Esophagus squamous epithelium (tissue), 5 donors: ENCODE results near the gene PML. TPM values are rescaled to one million over a fixed set of nuclear protein-coding genes. Genes with fewer than 3 reads are reported as not detected.

Experiments used
- DNase-seq: peaks from one replicate; lab custom pipeline; 2025; lab: John Stamatoyannopoulos, UW
- H3K27ac ChIP-seq, 4 donors: fragments of 200-600 bp; sonication (generic); one replicate each; pipeline ENCODE4 v1.5.1; 2016 to 2019; ENCODE audit warnings: mild to moderate bottlenecking in 1 of 4
- H3K27me3 ChIP-seq, 4 donors: fragments of 200-600 bp; sonication (generic); 1 replicate in 3 of 4; 2 replicates in 1 of 4; pipeline versions ENCODE4 v1.5.1 to v1.6.0; 2017 to 2021; ENCODE audit warnings: antibody characterized with exemption in 1 of 4
- H3K36me3 ChIP-seq, 3 donors: fragments of 200-600 bp; sonication (generic); one replicate each; pipeline ENCODE4 v1.5.1; 2016 to 2019
- H3K4me1 ChIP-seq, 3 donors: fragments of 200-600 bp; sonication (generic); one replicate each; pipeline ENCODE4 v1.5.1; 2017 to 2019
- H3K4me3 ChIP-seq, 4 donors: fragments of 200-600 bp; sonication (generic); 1 replicate in 3 of 4; 2 replicates in 1 of 4; pipeline ENCODE4 v1.5.1; 2016 to 2019; ENCODE audit warnings: mild to moderate bottlenecking in 2 of 4, moderate library complexity in 1 of 4
- H3K9me3 ChIP-seq, 3 donors: fragments of 200-600 bp; sonication (generic); one replicate each; pipeline ENCODE4 v1.5.1; 2016 to 2019
- POLR2A ChIP-seq, 4 donors: fragments of 450-650 bp; IDR thresholded peaks; one replicate each; pipeline ENCODE4 v1.6.1; 2017; ENCODE audit warnings: antibody characterized with exemption in 4 of 4, mild to moderate bottlenecking in 4 of 4, moderate library complexity in 3 of 4
- WGBS, 2 donors: methylation state at CpG; one replicate each; pipeline ENCODE4 v1.1.5; 2018; 5-methylcytosine and 5-hydroxymethylcytosine counted together
- intact Hi-C: fragments of 100-400 bp; cut with DNase I; formaldehyde crosslinking; loops from one replicate; pipeline ENCODE4 v1.15.0; 2022
- total RNA-seq, 4 donors: library from RNA; depleted of rRNA; stranded (reverse); fragments of >200 nt; gene quantifications; one replicate each; pipeline ENCODE4 v1.1.0, GENCODE V29; 2016
- TF ChIP-seq, protein P1 (sequence below), 6 experiments: fragments of 450-650 bp in 4 of 6; fragments of 200-600 bp in 2 of 6; sonication (generic) in 2 of 6; IDR thresholded peaks; one replicate each; pipeline ENCODE4 v1.5.1; 2016 to 2019; ENCODE audit warnings: antibody characterized with exemption in 6 of 6, mild to moderate bottlenecking in 4 of 6, moderate library complexity in 4 of 6
- donor health status: DM: yes; HTN: yes; CAD: no.

The PML gene
- total RNA-seq, 4 donors from 2014 or later, result 34.0 to 52.3 (median 44.5) TPM

GRCh38 chr15:74010929-74011540 is 16.5 kb downstream of the PML start:
- Histone ChIP-seq H3K36me3 (peaks cover 0 to 51% (median 10%) of the 10 kb centered on the region in 3 donors), H3K4me3 (peak overlapping the region in 1 of 4 donors; percentile 22), H3K27me3 (no peaks in the 10 kb centered on the region), H3K9me3 (no peaks in the 10 kb centered on the region), H3K4me1 (peaks cover 14 to 80% (median 63%) of the 10 kb centered on the region in 3 donors), H3K27ac (peak overlapping the region in 3 of 4 donors; percentile 57 to 78 (median 57))
- DNase-seq, result no peak
- intact Hi-C loops, result no loop called here
- TF ChIP-seq, protein P1, sequence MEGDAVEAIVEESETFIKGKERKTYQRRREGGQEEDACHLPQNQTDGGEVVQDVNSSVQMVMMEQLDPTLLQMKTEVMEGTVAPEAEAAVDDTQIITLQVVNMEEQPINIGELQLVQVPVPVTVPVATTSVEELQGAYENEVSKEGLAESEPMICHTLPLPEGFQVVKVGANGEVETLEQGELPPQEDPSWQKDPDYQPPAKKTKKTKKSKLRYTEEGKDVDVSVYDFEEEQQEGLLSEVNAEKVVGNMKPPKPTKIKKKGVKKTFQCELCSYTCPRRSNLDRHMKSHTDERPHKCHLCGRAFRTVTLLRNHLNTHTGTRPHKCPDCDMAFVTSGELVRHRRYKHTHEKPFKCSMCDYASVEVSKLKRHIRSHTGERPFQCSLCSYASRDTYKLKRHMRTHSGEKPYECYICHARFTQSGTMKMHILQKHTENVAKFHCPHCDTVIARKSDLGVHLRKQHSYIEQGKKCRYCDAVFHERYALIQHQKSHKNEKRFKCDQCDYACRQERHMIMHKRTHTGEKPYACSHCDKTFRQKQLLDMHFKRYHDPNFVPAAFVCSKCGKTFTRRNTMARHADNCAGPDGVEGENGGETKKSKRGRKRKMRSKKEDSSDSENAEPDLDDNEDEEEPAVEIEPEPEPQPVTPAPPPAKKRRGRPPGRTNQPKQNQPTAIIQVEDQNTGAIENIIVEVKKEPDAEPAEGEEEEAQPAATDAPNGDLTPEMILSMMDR (IDR thresholded peaks at IDR 0.05), result no peak
- TF ChIP-seq POLR2A (IDR thresholded peaks at IDR 0.05), result no peak
- 27 to 73% methylated on average over 1 to 2 of the region's 2 CpGs for WGBS, 2 donors

DNA sequence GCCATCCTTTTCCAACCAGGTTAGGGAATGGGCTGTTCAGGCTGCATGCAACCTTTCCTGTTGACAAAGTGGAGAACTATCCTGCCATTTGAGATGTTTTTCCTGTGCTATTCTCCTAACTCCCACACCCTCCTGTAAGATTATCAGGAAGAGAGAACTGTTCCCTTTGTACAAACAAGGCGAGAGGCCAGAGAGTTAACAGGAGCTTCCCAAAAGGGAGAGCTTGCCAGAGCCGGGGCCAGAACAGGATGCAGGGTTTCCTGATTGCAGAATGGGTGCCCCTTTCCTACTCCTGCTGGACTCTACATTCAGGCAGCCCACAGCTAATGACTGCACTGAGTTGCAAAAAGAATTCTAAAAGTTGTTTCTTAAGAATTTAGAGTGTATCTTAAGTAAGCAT is 17.1 kb downstream of the PML start:
- peaks cover 14 to 75% (median 58%) of the 10 kb centered on the region in 3 donors for H3K4me1 ChIP-seq
- peak overlapping the region in 1 of 4 donors; percentile 22 for H3K4me3 ChIP-seq
- peak overlapping the region in 3 of 4 donors; percentile 57 to 78 (median 57) for H3K27ac ChIP-seq
- no peak for TF ChIP-seq POLR2A (IDR thresholded peaks at IDR 0.05)
- intact Hi-C loops, result no loop called here
- H3K36me3 ChIP-seq, result peaks cover 0 to 52% (median 12%) of the 10 kb centered on the region in 3 donors
- no peak for DNase-seq
- H3K27me3 ChIP-seq, result no peaks in the 10 kb centered on the region
- 0 to 23% methylated on average over 2 of the region's 2 CpGs for WGBS, 2 donors
- H3K9me3 ChIP-seq, result no peaks in the 10 kb centered on the region

DNA sequence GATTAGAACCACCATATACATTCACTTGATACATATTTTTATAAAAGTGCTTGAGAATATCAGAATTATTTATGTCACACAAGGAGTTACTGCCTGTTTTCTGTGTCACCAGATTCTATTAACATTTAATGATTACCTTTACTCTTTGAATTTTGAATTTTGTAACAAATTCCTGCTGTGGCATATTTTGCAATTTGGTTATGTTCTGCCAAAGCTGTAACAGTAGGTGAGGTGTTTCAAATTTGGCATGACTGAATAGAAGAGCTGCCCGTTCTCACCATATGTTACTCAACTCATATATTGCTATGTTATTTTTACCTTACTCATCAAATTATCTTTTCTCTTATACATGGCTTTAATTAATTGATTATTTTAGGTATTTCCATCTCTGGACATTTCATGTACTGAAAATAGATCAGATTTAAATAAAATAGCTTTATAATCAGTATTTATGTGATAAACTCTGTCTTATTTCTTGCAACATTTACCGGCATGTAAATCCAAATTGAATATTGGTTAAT is 18.9 kb downstream of the PML start:
- Histone ChIP-seq H3K27ac (no peak overlapping the region), H3K9me3 (no peaks in the 10 kb centered on the region), H3K4me1 (peaks cover 11 to 57% (median 42%) of the 10 kb centered on the region in 3 donors), H3K4me3 (no peak overlapping the region), H3K27me3 (no peaks in the 10 kb centered on the region), H3K36me3 (peaks cover 0 to 47% (median 6%) of the 10 kb centered on the region in 3 donors)
- intact Hi-C loops, result no loop called here
- DNase-seq, result no peak
- WGBS, 2 donors, result 70 to 83% methylated on average over 2 of the region's 2 CpGs
- TF ChIP-seq POLR2A (IDR thresholded peaks at IDR 0.05), result no peak
- TF ChIP-seq, protein P1 (IDR thresholded peaks at IDR 0.05), result no peak

GRCh38 chr15:74019734-74020133 is 25.2 kb downstream of the PML start:
- Histone ChIP-seq H3K9me3 (no peaks in the 10 kb centered on the region), H3K4me1 (peaks cover 0 to 14% (median 5%) of the 10 kb centered on the region in 3 donors), H3K27ac (no peak overlapping the region), H3K4me3 (no peak overlapping the region), H3K36me3 (peaks cover 14 to 85% (median 14%) of the 10 kb centered on the region in 3 donors), H3K27me3 (no peaks in the 10 kb centered on the region)
- TF ChIP-seq POLR2A (IDR thresholded peaks at IDR 0.05), result no peak
- TF ChIP-seq, protein P1 (IDR thresholded peaks at IDR 0.05), result no peak
- DNase-seq, result no peak
- intact Hi-C loops, result no loop called here
- WGBS, 2 donors, result 27 to 44% methylated on average over 2 of the region's 2 CpGs

DNA sequence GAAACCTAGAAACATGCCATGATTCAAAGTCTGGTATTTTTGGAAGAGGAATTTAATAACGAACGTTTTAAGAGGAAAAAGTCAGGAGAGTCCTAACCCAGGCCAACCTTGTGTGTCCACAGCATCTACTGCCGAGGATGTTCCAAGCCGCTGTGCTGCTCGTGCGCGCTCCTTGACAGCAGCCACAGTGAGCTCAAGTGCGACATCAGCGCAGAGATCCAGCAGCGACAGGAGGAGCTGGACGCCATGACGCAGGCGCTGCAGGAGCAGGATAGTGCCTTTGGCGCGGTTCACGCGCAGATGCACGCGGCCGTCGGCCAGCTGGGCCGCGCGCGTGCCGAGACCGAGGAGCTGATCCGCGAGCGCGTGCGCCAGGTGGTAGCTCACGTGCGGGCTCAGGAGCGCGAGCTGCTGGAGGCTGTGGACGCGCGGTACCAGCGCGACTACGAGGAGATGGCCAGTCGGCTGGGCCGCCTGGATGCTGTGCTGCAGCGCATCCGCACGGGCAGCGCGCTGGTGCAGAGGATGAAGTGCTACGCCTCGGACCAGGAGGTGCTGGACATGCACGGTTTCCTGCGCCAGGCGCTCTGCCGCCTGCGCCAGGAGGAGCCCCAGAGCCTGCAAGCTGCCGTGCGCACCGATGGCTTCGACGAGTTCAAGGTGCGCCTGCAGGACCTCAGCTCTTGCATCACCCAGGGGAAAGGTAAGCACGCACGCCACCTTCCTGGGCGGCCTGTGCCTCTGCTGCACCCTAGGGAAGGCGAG is 28.4 kb downstream of the PML start:
- Histone ChIP-seq H3K27ac (no peak overlapping the region), H3K9me3 (no peaks in the 10 kb centered on the region), H3K27me3 (no peaks in the 10 kb centered on the region), H3K4me1 (peaks cover 0 to 23% (median 7%) of the 10 kb centered on the region in 3 donors), H3K36me3 (peaks cover 18 to 88% (median 36%) of the 10 kb centered on the region in 3 donors), H3K4me3 (no peak overlapping the region)
- intact Hi-C loops, result no loop called here
- 93 to 95% methylated on average over 31 to 52 of the region's 66 CpGs for WGBS, 2 donors
- DNase-seq, result no peak
- TF ChIP-seq POLR2A (IDR thresholded peaks at IDR 0.05), result no peak
- TF ChIP-seq, protein P1 (IDR thresholded peaks at IDR 0.05), result no peak
